GM18519 (cell line): ENCODE measurements around the gene IRF5.
"Not testable (repeated sequence)": the region's sequence is repeated elsewhere in the genome, so short reads cannot be mapped to it uniquely, and the experiment has no call there.

Experiments
- ATAC-seq: cut with Tn5 transposase; IDR thresholded peaks from one replicate; pipeline ENCODE4 v1.9.1; 2021; ENCODE audit warnings: mild to moderate bottlenecking, moderate library complexity; ENCODE audit not compliant: unreplicated experiment, low FRiP score

The IRF5 gene

GRCh38 chr7:128954830-128955802 lies 17.4 kb downstream of the IRF5 start:
- ATAC-seq = no peak

GRCh38 chr7:128955981-128956380 lies 18.3 kb downstream of the IRF5 start:
- ATAC-seq = no peak

GRCh38 chr7:128959296-128959695 lies 21.6 kb downstream of the IRF5 start:
- ATAC-seq = no peak

- ATAC-seq = no peak
These were observed 23.4 kb downstream of the IRF5 start for GRCh38 chr7:128961030-128961659.

GRCh38 chr7:128962899-128963298 lies 25.2 kb downstream of the IRF5 start:
- no peak for ATAC-seq

- peak; percentile 64 for ATAC-seq
These were observed 25.6 kb downstream of the IRF5 start for GRCh38 chr7:128963327-128963757.

GRCh38 chr7:128968624-128969023 lies 30.9 kb downstream of the IRF5 start:
- no peak for ATAC-seq

GRCh38 chr7:128974241-128974934 lies 36.7 kb downstream of the IRF5 start:
- no peak for ATAC-seq

GRCh38 chr7:128982105-128982504 lies 44.4 kb downstream of the IRF5 start:
- no peak for ATAC-seq

GRCh38 chr7:128985660-128986059 lies 47.9 kb downstream of the IRF5 start:
- ATAC-seq = no peak

GRCh38 chr7:128986609-128987008 lies 48.9 kb downstream of the IRF5 start:
- ATAC-seq = no peak

- no peak for ATAC-seq
These were observed 50.6 kb downstream of the IRF5 start for GRCh38 chr7:128988372-128988771.

GRCh38 chr7:128989961-128990360 lies 52.2 kb downstream of the IRF5 start:
- ATAC-seq = no peak

- no peak for ATAC-seq
These were observed 55.7 kb downstream of the IRF5 start for GRCh38 chr7:128993419-128993818.

GRCh38 chr7:128994560-128994959 lies 56.8 kb downstream of the IRF5 start:
- ATAC-seq = not testable (repeated sequence)

GRCh38 chr7:128997181-128997580 lies 59.5 kb downstream of the IRF5 start:
- no peak for ATAC-seq
